ENCODE measurements around the gene SERINC1.

SERINC1 gene

GRCh38 chr6:122394016-122394415 is 77.6 kb downstream of the SERINC1 start:
- no peaks in the 10 kb centered on the region for H3K4me1 Mint-ChIP-seq
- no peaks in the 10 kb centered on the region for H3K36me3 Mint-ChIP-seq (ENCODE audit: low read depth)
- H3K27me3 Mint-ChIP-seq (ENCODE audit: low read depth, poor library complexity), result peaks cover 42% of the 10 kb centered on the region
- no peaks in the 10 kb centered on the region for H3K9me3 Mint-ChIP-seq
- no peak for DNase-seq
- no peak overlapping the region for H3K27ac Mint-ChIP-seq
- no peak overlapping the region for H3K4me3 Mint-ChIP-seq
- TF ChIP-seq, protein P1, sequence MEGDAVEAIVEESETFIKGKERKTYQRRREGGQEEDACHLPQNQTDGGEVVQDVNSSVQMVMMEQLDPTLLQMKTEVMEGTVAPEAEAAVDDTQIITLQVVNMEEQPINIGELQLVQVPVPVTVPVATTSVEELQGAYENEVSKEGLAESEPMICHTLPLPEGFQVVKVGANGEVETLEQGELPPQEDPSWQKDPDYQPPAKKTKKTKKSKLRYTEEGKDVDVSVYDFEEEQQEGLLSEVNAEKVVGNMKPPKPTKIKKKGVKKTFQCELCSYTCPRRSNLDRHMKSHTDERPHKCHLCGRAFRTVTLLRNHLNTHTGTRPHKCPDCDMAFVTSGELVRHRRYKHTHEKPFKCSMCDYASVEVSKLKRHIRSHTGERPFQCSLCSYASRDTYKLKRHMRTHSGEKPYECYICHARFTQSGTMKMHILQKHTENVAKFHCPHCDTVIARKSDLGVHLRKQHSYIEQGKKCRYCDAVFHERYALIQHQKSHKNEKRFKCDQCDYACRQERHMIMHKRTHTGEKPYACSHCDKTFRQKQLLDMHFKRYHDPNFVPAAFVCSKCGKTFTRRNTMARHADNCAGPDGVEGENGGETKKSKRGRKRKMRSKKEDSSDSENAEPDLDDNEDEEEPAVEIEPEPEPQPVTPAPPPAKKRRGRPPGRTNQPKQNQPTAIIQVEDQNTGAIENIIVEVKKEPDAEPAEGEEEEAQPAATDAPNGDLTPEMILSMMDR (IDR thresholded peaks at IDR 0.05), result no peak

DNA sequence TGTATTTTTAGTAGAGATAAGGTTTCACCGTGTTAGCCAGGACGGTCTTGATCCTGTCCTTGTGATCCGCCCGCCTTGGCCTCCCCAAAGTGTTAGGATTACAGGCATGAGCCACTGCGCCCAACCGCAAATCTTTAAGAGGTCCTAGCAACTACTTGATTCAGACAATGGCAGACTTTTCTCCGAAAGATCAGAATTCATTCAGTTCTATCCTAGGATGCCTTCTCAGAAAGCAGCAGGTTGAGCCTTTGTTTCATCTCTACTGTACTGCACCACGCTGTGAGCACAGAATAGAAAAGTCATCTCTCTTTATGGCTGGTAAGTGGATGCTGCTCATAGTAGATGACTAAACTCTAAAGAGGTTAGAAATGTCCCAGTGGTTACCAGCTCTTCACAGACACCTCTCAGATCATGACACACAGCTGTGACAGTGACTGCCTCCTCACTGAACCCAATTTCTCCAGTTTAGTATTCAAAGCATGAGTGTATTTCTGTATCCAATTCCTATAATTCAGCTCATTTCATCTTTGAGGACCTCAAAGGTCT is 78.2 kb downstream of the SERINC1 start:
- TF ChIP-seq, protein P1 (IDR thresholded peaks at IDR 0.05), result no peak
- H3K9me3 Mint-ChIP-seq, result no peaks in the 10 kb centered on the region
- no peaks in the 10 kb centered on the region for H3K4me1 Mint-ChIP-seq
- H3K27me3 Mint-ChIP-seq (ENCODE audit: low read depth, poor library complexity), result peaks cover 42% of the 10 kb centered on the region
- peak; percentile 6 for DNase-seq
- H3K36me3 Mint-ChIP-seq (ENCODE audit: low read depth), result no peaks in the 10 kb centered on the region
- H3K4me3 Mint-ChIP-seq, result no peak overlapping the region
- H3K27ac Mint-ChIP-seq, result peak overlapping the region; percentile 29
